ENCODE results near the gene IDH3A.

The IDH3A gene

DNA sequence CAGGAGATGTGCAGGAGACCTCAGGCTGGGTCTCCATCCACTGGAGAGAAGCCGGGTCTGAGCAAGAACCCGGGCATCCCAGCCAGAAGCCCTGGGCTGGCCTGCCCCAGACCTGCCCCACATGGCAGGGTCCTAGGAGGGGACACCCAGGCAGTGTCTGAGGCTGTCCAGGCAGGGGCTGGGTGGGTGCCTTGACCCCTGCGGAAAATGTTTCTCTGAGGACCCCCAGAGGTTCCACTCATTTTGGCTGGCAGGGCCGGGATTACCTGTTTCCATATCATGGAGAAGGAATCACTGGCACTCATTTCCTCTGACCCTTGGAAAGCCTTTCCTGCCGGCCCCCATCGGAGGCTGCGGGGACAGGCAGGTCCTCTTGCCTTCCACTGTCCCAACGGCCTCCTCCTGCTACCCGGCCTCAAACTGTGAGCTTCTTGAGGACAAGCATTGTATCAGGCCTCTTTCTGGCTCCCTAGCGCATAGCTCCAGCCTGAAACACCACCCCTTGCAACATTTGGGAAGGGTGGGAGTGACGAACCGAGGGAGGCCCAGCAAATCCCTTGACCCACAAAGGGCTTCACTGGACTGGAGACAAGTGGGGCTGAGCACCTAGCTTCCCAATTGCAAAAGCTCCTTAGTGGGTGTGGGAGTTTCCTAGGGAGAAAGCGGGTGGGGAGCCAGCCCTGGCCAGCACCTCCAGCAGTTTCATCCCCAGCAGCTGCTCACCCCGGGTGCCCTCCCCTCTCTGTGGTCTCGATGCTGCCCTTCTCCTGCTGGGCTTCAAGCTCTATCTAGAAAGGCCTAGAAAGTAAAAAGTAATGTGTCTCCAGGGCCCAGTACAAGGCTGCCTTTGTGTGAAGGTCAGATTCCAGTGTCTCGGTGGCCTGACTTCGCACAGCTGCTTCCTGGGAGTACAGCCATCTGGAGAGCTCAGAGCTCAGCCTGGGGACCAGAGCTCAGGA is 55.5 kb downstream of the IDH3A start:
- no peak for DNase-seq (ENCODE audit: low read depth)

DNA sequence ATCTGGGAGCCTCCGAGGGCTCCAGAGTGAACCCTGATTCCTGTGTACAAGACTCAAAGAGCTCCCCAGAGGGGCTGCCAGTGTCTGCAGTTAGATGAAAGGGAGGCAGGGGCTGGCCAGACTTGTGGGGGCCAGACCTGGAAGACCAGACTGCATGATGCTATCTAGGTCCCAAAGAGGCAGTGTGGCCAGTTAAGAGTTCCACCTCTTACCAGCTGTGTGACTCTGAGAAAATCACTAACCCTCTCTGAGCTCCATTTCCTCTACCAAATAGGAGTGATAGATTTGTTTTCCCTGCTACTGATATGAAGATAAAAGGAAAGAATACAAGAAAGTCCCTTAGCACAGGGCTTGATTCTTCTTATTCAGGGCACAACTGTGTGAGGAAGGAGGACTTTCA is 56.2 kb downstream of the IDH3A start:
- no peak for DNase-seq (ENCODE audit: low read depth)

DNA sequence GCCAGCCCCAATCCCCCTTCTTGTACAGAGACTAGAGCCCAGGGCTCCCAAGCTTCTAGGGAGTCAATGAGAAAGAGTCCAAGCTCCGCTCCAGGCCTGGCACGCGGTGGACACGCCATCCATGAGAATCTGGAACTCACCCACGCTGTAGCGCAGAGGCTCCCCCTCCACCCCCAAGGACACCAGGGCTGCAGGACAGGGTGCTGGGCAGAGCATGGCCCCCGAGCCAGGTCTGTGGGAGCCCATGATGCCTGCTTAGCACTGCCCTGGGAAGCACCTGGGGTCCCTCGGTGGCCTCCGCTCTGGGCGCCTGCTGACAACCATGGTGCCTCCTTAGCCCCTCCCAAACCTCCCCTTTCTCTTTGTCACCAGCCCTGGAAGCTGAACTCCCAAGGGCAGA is 56.7 kb downstream of the IDH3A start:
- DNase-seq (ENCODE audit: low read depth), result no peak

DNA sequence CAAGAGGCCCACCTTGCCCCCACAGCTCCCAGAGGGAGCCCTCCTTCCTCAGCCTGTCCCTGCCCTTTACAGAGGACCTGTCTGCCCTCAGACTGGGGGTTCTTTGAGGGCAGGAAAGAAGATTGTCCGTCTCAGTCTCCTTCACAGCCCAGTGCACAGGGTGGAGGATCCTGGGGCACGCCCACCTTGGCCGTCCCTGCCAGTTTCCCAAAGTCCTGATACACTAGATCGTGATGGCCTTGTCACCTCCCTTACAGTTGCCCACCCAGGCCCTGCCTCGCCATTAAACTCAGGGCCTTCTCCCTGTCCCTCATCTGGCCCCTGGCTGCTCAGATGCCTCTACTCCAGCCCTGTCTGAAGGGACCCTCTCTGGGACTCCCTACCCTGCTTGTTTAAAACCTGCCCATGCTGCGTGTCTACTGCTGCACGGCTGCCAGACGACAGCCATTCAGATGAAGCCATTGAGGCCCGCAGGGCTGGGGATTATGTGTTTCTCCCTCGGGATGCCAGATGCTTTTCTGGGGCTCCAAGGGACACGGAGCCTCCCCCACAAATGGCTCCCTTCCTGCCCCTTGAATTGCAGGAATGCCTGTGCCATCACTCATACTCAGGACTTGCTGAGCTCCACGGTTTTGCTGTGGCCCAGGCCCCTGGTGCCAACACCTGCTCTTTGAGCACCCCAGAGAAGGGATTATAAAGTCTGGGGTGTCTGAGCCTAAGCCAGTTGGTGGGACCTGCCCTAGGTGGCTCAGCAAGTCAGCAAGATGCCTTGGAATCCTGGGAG is 57.4 kb downstream of the IDH3A start:
- no peak for DNase-seq (ENCODE audit: low read depth)

DNA sequence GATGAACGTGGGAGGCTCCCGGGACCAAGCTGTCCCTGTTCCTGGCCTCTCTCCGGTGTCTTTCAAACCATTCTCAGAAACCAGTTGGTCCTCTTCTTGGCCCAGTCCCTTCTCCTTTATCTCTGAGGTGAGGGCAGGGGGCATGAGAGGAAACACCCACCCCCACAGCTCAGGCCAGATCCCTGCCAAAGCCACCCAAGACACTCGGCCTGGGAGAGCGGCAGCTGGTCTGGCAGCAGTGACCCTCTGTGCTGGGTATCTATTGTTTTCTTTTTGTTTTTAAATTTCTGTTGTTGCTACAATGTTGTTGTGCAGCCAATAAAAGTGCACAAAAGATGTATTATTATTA is 57.9 kb downstream of the IDH3A start:
- DNase-seq (ENCODE audit: low read depth), result no peak

DNA sequence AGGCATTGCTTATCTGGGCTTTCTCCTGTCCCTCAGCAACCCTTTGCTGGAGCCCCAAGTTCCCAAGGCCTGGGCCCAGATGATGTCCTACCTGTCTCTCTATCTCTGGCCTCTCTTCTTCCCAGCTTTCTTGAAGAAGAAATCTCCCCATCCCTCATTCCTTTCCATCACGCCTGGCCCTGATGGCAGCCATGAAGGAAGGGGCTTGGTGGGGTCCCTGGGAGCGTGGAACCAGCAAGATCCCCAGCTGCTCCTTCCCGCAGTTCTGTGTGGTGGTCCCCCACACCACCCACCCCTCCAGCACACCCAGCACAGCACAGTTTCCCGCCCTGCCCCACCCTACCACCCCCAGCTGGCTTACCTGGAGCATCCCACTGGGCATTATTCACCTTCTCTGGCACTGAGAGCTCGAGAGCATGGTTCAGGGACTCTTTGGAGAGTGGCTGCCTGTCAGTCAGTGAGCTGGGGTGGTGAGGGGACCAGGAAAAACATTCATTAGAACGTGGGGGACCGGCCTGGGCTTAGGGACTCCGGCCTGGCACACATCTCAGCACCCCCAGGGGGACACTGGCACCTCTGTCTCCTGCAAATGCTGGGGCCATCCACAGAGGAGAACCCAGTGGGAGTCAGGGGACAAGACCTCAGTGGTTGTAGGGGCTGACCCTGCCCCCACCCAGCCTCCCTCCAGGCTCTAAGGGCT is 58.6 kb downstream of the IDH3A start:
- DNase-seq (ENCODE audit: low read depth), result no peak

DNA sequence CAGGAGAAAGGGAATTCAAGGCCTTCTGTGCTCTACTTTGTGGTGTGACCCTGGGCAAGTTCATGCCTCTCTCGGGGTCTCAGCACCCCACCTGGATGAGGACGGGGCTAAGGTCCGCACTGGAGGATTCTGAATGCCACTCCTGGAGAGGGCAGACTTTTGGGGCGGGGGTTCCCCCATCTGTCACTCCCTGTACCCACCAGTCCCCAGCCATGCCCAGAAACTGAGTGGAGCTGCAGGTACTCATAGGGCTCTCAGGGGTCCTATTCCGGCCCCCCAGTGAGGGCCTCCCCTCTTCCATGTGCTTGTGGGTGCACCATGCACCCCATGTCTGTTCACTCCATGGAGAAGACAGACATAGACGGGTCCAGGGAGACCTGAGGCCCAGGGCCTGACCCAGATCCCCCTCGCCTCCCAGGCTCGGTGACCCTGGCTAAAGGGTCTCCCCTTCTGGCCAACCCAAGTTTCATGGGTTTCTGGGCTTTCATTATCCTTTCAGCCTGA is 59.2 kb downstream of the IDH3A start:
- DNase-seq (ENCODE audit: low read depth), result no peak

DNA sequence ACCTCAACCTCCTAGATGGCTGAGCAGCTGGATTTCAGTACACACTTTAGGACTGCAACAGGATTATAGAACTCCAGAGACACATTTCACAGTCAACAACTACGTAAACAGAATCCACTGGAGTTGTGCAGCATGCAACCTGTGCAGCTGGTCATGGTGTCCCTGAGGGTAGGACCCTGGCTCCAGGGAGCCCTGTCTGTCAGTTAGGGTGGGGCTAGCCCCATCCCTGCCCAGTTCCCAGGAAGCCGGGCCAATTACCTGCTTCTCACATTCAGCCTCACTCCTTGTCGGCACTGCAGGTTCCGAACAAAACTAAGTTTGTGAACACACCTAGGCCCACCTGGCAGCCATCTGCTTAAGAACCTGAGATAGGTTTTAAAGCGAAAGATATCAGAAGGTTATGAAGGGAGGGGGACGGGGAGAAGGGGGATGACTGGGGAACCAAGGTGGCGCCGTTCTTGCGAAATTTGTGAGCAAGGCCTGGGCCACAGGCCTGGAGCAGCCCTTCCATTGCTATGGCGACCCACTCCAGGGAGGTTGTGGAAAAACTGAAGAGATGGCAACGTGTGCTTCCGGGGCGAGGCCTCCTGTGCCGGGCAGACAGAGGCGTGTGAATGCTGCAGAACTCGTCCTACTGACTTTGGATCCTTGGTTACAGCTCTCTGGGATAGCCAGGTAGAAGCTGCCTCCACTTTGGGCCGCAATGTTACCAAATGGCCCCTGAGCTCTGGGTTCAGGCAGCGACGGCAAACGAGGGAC is 59.9 kb downstream of the IDH3A start:
- no peak for DNase-seq (ENCODE audit: low read depth)

DNA sequence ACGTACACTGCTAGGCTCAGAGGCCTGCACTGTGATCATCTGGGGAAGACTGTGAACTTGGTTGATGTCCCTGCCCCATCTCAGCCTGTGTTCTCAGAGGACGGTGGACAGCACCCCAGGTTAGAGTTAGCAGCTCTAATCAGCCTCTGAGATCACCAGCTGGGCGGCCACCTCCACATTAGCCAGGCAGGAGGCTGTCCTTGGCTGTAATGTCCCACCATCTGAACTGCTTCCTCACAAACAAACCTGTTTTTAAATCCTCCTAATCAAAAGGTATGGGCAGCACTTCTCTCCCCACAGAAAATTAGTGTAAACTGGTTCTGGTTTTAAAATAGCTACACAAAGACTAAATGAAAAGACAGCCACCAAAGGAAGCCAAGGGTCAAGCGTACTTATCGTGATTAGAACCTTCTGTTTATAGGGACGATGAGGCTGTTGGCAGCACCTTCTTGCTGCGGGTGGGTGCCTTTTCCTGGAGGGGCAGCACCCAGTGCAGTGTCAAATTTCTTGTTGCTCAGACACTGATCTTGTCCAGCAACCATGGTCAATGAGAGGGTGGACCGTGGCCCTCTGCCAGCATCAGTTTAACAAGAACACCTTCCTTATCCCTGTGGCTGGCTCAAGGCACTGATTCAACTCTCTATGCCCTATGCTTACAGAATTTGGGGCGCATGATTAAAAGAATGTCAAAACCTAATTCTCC is 60.6 kb downstream of the IDH3A start:
- DNase-seq (ENCODE audit: low read depth), result no peak

DNA sequence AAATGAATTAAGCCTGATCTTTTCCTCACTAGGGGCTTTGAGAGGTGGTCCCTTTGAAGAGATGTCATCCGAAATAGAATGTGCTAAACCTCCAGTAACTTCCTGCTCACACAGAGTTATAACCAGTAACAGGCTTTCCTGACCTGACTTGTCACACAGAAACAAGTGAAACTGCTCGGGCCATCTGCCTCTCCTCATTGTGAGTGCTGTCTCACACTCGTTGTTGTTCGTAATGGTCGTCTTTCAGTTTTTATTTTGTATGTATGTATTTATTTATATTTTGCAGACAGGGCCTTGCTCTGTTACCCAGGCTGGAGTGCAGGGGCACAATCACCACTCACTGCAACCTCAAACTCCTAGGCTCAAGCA is 61.2 kb downstream of the IDH3A start:
- DNase-seq (ENCODE audit: low read depth), result no peak

DNA sequence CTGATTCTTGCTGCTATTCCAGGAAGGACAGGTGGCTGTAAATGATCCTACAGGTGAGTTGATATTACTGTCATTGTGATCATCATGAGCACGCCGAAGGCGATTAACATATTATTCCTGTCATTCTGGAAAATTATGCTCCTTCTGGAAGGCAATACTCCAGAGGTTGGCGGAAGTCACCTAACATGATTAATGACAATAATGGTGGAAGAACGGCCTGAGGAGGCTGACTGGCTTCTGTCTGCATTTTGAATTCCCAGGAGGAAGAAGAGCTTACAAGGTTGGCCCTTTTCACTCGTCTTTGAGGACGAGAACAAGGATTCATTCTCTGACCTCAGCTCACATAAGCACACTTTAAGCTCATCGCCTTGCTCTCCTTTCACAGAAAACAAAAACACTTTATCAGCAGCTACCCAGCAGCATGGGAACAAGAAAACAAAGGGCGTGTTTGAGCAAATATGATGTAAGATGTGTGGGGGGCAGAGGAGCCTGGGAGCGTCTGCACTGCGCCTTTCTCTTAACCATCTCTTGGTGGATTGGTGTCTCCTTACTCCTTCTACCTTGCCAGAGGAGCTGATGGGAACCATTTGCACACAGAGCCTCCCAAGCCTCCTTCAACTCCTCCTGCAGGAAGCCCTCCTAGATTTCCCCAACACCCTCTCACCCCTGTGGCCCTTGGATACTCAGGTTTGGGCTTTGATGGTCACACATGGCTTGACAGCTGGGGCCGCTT is 62.2 kb downstream of the IDH3A start:
- no peak for DNase-seq (ENCODE audit: low read depth)

DNA sequence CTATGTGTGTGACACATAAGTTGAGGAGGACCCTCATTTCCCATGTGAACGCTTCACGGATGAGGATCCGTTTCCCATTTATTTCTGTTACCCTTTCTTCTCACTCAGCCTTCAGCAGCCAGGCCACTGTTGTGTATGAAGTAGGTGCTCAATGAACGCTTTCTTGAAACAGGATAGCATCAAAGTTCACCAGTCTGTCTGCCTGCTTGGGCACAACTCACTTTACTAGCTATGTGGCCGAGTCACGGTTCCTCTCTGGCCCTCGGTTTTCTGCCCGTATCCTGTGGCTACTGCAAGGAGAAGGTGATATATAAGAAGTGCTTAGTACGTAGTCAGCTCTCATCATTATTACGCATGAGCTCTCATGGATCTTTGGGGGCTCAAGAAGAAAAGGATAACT is 62.8 kb downstream of the IDH3A start:
- no peak for DNase-seq (ENCODE audit: low read depth)

DNA sequence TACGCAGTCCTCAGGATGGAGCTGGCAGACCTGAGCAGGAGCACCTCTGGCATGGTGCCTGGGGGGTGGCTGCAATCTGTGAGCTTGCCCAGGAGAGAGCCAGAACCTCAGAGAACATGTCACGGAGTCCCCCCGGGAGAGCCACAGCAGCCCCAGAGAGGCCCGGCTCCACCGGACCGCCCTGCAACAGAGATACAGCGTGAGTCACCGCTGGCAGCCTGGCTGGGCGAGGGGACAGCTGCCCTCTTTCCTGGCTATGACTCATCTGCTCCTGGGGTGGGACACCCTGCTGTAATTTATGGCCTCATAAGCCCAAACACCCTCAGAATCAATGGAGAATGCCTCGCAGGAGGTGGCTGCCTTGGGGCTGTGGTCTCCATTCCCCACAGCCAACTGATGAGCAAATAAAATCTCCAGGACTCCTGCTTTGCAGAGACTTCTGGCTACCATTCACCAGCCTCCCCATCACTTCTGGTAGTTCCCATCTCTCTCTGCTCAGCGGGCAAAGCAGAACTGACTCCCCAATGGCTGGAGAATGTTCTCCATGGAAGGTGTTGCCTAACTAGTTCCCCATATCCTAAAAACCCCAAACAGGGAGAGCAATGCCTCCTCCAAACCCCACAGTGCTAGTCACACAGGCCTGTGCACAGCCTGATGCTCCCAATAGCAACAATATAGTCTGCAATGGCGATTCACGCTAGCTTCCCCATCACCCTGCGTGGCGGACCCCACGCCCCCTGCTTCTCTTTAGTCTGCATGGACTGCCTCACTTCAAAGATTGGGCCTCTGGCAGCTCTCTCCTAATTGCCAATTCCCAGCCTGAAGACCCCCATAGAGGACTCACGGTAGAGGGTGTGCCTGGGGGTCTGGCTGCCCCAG is 63.6 kb downstream of the IDH3A start:
- no peak for DNase-seq (ENCODE audit: low read depth)

DNA sequence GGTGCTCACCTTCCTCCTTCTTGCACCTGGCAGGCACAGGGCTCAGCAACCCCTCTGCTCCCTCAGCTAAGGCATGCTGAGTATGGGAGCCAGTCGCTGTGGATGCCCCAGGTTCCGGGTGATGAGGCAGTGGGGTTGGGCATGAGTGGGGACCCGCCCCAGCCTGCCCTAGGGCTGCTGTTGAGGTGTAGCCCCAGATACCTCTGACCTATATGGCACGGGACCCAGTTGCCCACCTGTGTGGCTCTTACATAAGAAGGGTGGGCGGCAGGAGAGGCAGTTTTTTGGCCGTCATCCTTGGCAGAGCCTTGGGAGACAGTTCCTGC is 64.2 kb downstream of the IDH3A start:
- DNase-seq (ENCODE audit: low read depth), result no peak

DNA sequence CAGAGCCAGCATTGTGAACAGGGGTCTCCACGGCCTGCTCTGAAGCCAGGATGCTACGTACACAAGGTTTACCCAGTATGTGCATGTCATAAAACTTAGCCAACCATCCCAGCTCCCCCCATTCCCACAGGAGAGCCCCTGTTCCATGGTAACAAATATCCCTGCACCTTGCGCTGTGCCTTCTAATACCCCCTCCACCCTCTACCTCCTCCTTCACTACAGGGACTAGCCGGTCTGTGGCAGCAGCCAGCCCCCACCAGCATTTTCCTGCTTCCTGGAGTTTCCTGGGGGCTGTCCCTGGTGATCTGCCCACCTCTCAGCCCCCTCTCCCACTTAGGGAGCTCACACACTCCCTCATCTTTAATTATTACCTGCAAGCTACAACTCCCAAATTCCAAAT is 64.8 kb downstream of the IDH3A start:
- DNase-seq (ENCODE audit: low read depth), result no peak

DNA sequence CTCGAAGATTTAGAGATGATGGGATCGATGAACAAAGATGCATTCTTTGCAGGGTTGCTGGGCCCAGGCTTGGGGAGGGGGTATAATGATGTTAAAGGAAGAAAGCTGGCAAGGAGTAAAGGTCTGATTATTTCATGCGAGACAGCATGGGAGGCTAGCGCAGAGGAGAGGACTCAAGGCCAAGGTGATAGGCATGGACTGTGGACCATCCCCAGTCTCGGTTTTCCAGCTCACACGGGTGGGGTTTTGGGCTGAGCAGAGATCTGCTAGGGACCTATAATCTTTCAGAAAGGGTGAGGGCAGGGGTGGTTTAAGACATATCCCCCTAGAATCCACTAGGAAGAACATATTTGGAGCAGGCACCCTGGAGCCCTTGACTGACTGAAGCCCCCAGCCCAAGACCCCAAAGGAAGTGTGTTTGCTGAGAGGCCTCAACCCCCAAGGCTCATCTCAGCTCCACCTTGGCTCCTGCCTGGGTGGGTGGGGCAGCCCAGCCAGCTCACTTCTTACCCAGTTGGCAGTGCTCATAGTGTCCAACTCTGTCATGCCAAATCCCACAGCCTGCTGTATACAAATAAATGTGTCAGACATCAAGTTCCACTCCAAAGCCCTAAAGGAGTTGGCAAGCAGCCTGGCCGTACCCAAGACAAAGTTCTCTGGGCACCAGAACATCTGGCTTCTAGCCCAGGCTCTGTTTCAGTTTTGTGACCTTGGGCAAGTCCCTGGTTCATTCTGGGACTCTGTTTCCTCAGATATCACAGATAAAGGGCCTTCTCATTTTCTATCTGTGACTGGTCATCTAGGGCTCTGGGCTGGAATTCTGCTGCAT is 67.3 kb downstream of the IDH3A start:
- no peak for DNase-seq (ENCODE audit: low read depth)

DNA sequence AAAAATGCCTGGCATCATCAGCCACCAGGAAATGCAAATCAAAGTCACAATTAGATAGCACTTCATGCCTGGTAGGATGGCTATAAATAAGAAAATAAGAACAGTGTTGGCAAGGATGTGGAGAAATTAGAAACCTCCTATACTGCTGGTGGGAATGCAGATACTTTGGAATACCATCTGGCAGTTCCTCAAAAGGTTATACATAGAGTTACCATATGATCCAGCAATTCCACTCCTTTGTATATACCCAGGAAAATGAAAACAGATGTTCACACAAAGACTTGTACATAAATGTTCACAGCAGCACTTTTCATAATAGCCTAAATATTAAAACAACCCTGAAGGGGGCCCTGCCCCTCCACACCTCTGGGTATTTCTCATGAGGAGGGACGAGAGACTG is 71.6 kb downstream of the IDH3A start:
- DNase-seq (ENCODE audit: low read depth), result no peak

All from activated T-helper 1 cell treated with Interleukin-2 at 50 U/mL for 16 hours (primary cell).